Esophagus muscularis mucosa (tissue), 4 donors: Measurements from ENCODE around the gene PCDHGA7.

ENCODE experiments used
- EP300 ChIP-seq: sonication (generic); formaldehyde crosslinking; IDR thresholded peaks from one replicate; pipeline ENCODE4 v1.6.1; 2017; ENCODE audit warnings: antibody characterized with exemption
- POLR2AphosphoS5 ChIP-seq, 2 donors: sonication (generic); formaldehyde crosslinking; IDR thresholded peaks; one replicate each; pipeline ENCODE4 v1.6.1; 2017; ENCODE audit warnings: antibody characterized with exemption in 2 of 2
- TF ChIP-seq, protein P1 (sequence below), 3 experiments: fragments of 200-600 bp in 2 of 3; fragments of 450-650 bp in 1 of 3; sonication (generic) in 2 of 3; IDR thresholded peaks; one replicate each; pipeline ENCODE4 v1.5.1; 2017 to 2019; ENCODE audit warnings: antibody characterized with exemption in 3 of 3, mild to moderate bottlenecking in 2 of 3, moderate library complexity in 1 of 3

DNA sequence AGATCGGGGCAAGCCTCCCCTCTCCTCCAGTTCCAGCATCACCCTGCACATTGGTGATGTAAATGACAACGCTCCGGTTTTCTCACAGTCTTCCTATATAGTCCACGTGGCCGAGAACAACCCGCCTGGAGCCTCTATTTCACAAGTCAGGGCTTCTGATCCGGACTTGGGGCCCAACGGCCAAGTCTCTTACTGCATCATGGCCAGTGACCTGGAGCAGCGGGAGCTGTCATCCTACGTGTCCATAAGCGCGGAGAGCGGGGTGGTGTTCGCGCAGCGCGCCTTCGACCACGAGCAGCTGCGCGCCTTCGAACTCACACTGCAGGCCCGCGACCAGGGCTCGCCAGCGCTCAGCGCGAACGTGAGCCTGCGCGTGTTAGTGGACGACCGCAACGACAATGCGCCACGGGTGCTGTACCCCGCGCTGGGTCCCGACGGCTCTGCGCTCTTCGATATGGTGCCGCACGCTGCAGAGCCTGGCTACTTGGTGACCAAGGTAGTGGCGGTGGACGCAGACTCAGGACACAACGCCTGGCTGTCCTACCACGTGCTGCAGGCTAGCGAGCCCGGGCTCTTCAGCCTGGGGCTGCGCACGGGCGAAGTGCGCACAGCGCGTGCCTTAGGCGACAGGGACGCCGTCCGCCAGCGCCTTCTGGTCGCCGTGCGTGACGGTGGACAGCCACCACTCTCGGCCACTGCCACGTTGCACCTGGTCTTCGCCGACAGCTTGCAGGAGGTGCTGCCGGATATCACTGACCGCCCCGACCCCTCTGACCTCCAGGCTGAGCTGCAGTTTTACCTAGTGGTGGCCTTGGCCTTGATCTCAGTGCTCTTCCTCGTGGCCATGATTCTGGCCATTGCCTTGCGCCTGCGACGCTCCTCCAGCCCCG is 6.9 kb downstream of the PCDHGA7 start:
- TF ChIP-seq, protein P1, sequence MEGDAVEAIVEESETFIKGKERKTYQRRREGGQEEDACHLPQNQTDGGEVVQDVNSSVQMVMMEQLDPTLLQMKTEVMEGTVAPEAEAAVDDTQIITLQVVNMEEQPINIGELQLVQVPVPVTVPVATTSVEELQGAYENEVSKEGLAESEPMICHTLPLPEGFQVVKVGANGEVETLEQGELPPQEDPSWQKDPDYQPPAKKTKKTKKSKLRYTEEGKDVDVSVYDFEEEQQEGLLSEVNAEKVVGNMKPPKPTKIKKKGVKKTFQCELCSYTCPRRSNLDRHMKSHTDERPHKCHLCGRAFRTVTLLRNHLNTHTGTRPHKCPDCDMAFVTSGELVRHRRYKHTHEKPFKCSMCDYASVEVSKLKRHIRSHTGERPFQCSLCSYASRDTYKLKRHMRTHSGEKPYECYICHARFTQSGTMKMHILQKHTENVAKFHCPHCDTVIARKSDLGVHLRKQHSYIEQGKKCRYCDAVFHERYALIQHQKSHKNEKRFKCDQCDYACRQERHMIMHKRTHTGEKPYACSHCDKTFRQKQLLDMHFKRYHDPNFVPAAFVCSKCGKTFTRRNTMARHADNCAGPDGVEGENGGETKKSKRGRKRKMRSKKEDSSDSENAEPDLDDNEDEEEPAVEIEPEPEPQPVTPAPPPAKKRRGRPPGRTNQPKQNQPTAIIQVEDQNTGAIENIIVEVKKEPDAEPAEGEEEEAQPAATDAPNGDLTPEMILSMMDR (IDR thresholded peaks at IDR 0.05), result no peak
- TF ChIP-seq EP300 (no peak), POLR2AphosphoS5 (IDR thresholded peaks at IDR 0.05) (no peak)
